Stimulated activated CD8-positive, alpha-beta memory T cell treated with anti-CD3 and anti-CD28 coated beads, Interleukin-7, amount 100 ng/mL, for 1 hour (primary cell): ENCODE data around the gene SNX17.
"Not testable (repeated sequence)": the region's sequence is repeated elsewhere in the genome, so short reads cannot be mapped to it uniquely, and the experiment has no call there.

Source experiments
- DNase-seq, 2 donors: peaks; one replicate each; pipeline ENCODE4 v3.0.0-alpha.2; 2020; ENCODE audit warnings: low read depth in 2 of 2

Gene SNX17

DNA sequence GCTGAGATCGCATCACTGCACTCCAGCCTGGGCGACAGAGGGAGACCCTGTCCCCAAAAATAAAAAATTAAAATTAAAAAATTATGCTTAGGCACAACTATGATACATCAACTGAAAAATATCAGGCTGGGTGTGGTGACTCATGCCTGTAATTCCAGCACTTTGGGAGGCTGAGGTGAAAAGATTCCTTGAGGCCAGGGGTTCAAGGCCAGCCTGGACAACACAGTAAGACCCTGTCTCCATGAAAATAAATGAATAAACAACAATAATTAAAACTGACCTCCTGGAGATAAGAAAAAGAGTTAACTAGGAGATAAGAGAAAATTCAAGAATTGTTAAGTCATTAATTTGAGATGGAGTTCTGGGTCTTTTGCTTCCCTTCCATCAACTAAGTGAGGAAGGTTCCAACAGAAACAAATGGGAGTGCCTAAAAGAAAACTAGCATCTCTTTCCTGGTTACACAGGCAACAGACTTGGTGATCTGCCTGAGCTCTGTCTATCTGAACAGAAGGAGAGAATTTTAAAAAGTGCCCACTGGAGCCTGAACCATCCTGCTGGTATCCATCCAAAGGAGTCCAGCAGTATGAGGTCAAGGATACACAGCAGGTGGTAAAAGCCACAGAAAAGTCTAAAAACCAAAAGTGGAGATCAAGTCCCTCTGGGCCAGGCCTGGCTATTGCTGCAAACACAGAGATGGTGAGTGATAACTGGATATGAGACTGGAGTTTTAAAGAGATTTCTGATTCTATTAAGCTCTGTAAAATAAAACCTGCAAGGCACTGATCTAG, 30.1 kb downstream of the SNX17 start:
- no peak for DNase-seq

- DNase-seq: no peak
These were observed 37.5 kb downstream of the SNX17 start for GRCh38 chr2:27407798-27408491.

DNA sequence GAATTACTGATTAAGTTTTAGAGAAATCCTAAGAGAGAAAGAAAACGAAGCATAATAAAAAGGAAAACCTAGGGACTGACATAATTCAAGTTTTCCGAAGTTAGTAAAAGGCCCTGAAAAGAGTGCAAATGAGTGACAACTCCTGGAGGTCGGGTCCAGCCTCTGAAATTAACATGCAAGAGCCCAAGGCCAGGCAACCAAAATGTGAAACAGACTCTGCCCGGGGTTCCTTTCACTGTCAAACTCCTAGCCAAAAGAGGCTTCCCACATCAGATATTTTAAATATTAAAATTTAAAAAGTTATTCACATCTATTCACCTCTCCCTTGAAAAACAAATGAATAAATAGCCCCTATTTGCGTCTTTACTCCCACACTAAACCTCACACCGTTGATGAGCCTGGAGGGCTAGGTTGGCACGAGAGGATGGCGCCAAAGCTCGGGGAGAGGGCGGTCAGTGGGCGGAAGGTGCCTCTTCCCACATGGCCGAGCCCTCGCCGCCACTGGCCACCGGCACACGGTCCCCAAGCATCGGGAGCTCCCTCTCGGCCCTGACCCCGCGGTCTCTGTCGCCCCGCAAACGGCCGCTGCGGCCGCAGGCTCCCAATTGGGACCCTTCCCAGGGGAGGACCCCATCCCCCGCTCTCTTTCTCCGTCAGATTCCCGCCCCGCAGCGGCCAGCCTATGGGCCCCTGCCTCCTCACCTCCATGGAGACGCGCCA, 38.3 kb downstream of the SNX17 start:
- DNase-seq: no peak

DNA sequence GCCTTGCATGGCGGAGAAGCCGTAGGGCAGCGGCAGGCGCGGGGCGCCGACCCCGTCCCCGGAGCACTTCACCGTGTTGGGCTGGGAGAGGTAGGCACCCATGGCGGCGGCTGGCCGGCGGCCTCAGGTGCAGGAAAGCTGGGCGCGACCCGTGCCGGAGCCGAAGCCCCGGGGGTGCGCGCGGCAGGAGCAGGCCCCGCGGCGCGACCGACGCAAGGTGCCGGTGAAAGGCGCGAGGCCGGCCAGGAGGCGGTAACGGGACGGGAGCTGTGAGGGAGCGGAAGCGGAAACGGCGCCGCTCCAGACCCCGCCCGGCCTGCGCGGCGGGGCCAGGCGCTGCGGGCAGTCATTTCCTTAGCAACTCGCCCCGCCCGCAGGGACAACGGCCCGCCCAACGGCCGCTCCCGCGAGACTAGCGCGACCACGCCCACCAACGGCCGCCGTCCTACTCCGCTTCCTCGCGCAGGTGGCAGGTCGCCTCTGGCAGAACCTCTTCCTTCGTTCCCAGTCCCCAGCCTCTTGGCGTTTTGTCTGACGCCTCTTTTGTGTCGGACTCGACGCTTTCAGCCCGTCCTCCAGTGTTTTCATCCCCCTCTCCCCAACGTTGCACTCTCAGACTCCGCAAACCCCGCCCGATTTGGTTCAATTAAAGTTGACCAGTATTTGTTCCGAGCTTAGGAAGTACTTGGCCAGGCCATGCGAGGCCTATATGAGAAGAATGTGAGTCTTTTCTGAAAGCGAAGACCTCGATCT, 39.1 kb downstream of the SNX17 start, which contains the start of gene PPM1G:
Gene PPM1G (minus strand): TSS at position 271 of the 753 bp plus-strand sequence. CDS start 169 bp downstream, at position 102.
- peak; percentile 96 for DNase-seq

GRCh38 chr2:27412419-27413152, 42.2 kb downstream of the SNX17 start:
- no peak for DNase-seq

- DNase-seq: no peak
These were observed 45.7 kb downstream of the SNX17 start for GRCh38 chr2:27416151-27416550.

- DNase-seq: no peak
These were observed 50.6 kb downstream of the SNX17 start for GRCh38 chr2:27420996-27421395.

GRCh38 chr2:27421660-27422250, 51.3 kb downstream of the SNX17 start:
- no peak for DNase-seq

DNA sequence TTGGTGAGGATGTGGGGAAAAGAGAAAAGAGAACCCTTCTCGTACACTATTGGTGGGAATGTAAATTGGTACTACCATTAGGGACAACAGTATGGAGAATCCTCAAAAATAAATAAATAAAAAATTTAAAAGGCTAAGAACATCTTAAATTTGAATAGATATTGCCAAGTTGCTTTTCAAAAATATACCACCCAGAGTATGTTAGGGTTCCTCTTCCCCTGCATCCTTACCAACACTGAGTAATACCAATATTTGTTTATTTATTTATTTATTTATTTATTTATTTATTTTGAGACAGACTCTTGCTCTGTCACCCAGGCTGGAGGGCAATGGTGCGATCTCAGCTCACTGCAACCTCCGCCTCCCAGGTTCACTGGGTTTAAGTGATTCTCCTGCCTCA, 52.5 kb downstream of the SNX17 start:
- DNase-seq: no peak

DNA sequence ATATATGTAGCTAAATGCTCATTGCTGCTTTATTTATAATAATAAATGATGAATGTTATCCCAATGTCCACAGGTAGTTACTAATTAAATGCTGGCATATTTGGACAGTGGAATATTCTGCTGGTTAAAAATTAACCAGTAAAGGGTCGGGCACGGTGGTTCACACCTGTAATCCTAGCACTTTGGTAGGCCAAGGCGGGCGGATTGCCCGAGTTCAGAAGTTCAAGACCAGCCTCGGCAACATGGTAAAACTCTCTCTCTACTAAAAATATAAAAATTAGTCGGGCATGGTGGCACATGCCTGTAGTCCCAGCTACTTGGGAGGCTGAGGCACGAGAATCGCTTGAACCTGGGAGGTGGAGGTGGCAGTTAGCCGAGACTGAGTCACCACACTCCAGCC, 54.6 kb downstream of the SNX17 start:
- not testable (repeated sequence) for DNase-seq
